Neural cell (in vitro differentiated cells): ENCODE measurements around the gene STK38. TPM values are rescaled to one million over a fixed set of nuclear protein-coding genes. Genes with fewer than 3 reads are reported as not detected.
"Not testable (repeated sequence)": the region's sequence is repeated elsewhere in the genome, so short reads cannot be mapped to it uniquely, and the experiment has no call there.

Experiments
- H2AFZ ChIP-seq: fragments of 200-600, 300-800 bp; sonication (generic), shearing (Covaris generic); 2 replicates; pipeline ENCODE4 v1.6.0; 2014; ENCODE audit warnings: low read depth, mild to moderate bottlenecking, antibody characterized with exemption, low read length, moderate library complexity
- H3F3A ChIP-seq: fragments of 200-600 bp; shearing (Covaris generic); 2 replicates; pipeline ENCODE4 v1.6.1; 2016; ENCODE audit warnings: mild to moderate bottlenecking, moderate library complexity, mixed read lengths, antibody characterized with exemption, low read length; ENCODE audit not compliant: insufficient read depth, poor library complexity, severe bottlenecking
- H3K27ac ChIP-seq: fragments of 200-600, 300-800 bp; sonication (generic), shearing (Covaris generic); 2 replicates; pipeline ENCODE4 v1.5.1; 2014; ENCODE audit warnings: mild to moderate bottlenecking, low read length, moderate library complexity
- H3K27me3 ChIP-seq: fragments of 300-800, 200-600 bp; sonication (generic), shearing (Covaris generic); 2 replicates; pipeline ENCODE4 v1.6.0; 2014; ENCODE audit warnings: mild to moderate bottlenecking, low read depth, low read length, moderate library complexity; ENCODE audit not compliant: insufficient read depth
- H3K36me3 ChIP-seq: fragments of 300-800, 200-600 bp; sonication (generic), shearing (Covaris generic); 2 replicates; pipeline ENCODE4 v1.5.1; 2014; ENCODE audit warnings: mild to moderate bottlenecking, antibody characterized with exemption, low read length, moderate library complexity; ENCODE audit not compliant: insufficient read depth
- H3K4me2 ChIP-seq: fragments of 300-800, 200-600 bp; sonication (generic), shearing (Covaris generic); 2 replicates; pipeline ENCODE4 v1.6.0; 2014; ENCODE audit warnings: mild to moderate bottlenecking, low read length
- H3K4me3 ChIP-seq: fragments of 300-800, 200-600 bp; sonication (generic), shearing (Covaris generic); 2 replicates; pipeline ENCODE4 v1.5.1; 2014; ENCODE audit warnings: mild to moderate bottlenecking, low read length, moderate library complexity
- H3K79me2 ChIP-seq: fragments of 200-600 bp; shearing (Covaris generic); replicated peaks from 2 replicates; pipeline ENCODE4 v1.6.0; 2014; ENCODE audit warnings: mild to moderate bottlenecking, low read length, moderate library complexity; ENCODE audit not compliant: insufficient read depth
- H3K9ac ChIP-seq: fragments of 300-800, 200-600 bp; sonication (generic), shearing (Covaris generic); 2 replicates; pipeline ENCODE4 v1.6.1; 2016; ENCODE audit warnings: mild to moderate bottlenecking, low read length, mixed read lengths
- H3K9me2 ChIP-seq: fragments of 200-600 bp; shearing (Covaris generic); 2 replicates; pipeline ENCODE4 v1.6.1; 2016; ENCODE audit warnings: mild to moderate bottlenecking, low read length, mixed read lengths; ENCODE audit not compliant: insufficient read depth
- H3K9me3 ChIP-seq: fragments of 200-600, 300-800 bp; sonication (generic), shearing (Covaris generic); 2 replicates; pipeline ENCODE4 v1.6.1; 2016; ENCODE audit warnings: mild to moderate bottlenecking, mixed run types, low read length, moderate library complexity, mixed read lengths
- H4K20me1 ChIP-seq: fragments of 200-600 bp; shearing (Covaris generic); 2 replicates; pipeline ENCODE4 v1.6.1; 2016; ENCODE audit warnings: mild to moderate bottlenecking, mixed run types; ENCODE audit not compliant: insufficient read depth
- EP300 ChIP-seq: fragments of 450-650 bp; conservative IDR thresholded peaks from 2 replicates; pipeline ENCODE4 v1.6.1; 2014; ENCODE audit warnings: antibody characterized with exemption, mild to moderate bottlenecking, moderate library complexity; ENCODE audit not compliant: poor library complexity, severe bottlenecking
- EZH2 ChIP-seq: fragments of 200-600, 300-800 bp; shearing (Covaris generic), sonication (generic); IDR thresholded peaks from 2 replicates; pipeline ENCODE4 v1.6.1; 2014; ENCODE audit warnings: antibody characterized with exemption, low read length, borderline replicate concordance, mild to moderate bottlenecking; ENCODE audit not compliant: insufficient read depth, poor library complexity, severe bottlenecking
- MXI1 ChIP-seq: fragments of 450-650 bp; conservative IDR thresholded peaks from 2 replicates; pipeline ENCODE4 v1.6.1; 2014; ENCODE audit warnings: antibody characterized with exemption, mild to moderate bottlenecking; ENCODE audit not compliant: poor library complexity, severe bottlenecking
- POLR2AphosphoS5 ChIP-seq: IDR thresholded peaks from 2 replicates; pipeline ENCODE4 v1.6.1; 2012
- RAD21 ChIP-seq: fragments of 450-650 bp; conservative IDR thresholded peaks from 2 replicates; pipeline ENCODE4 v1.6.1; 2014; ENCODE audit warnings: antibody characterized with exemption, mild to moderate bottlenecking, moderate library complexity
- SMC3 ChIP-seq: fragments of 450-650 bp; conservative IDR thresholded peaks from 2 replicates; pipeline ENCODE4 v1.6.1; 2014; ENCODE audit warnings: antibody characterized with exemption, mild to moderate bottlenecking, moderate library complexity; ENCODE audit not compliant: poor library complexity
- TAF1 ChIP-seq: IDR thresholded peaks from 2 replicates; pipeline ENCODE4 v1.6.1; 2012; ENCODE audit warnings: low read depth
- polyA plus RNA-seq: library from polyadenylated mRNA; depleted of rRNA; stranded (reverse); fragments of >200 nt; gene quantifications from 2 replicates; pipeline ENCODE4 v1.2.3, GENCODE V29; 2014
- TF ChIP-seq, protein P1 (sequence below): IDR thresholded peaks from 2 replicates; pipeline ENCODE4 v1.6.1; 2012; ENCODE audit warnings: borderline replicate concordance
- TF ChIP-seq, protein P2 (sequence below): fragments of 450-650 bp; IDR thresholded peaks from 2 replicates; pipeline ENCODE4 v1.5.1; 2014; ENCODE audit warnings: antibody characterized with exemption, mild to moderate bottlenecking, moderate library complexity; ENCODE audit not compliant: poor library complexity, severe bottlenecking

Gene STK38
- polyA plus RNA-seq, 1 donor from 2014 or later = 58.7 TPM

DNA sequence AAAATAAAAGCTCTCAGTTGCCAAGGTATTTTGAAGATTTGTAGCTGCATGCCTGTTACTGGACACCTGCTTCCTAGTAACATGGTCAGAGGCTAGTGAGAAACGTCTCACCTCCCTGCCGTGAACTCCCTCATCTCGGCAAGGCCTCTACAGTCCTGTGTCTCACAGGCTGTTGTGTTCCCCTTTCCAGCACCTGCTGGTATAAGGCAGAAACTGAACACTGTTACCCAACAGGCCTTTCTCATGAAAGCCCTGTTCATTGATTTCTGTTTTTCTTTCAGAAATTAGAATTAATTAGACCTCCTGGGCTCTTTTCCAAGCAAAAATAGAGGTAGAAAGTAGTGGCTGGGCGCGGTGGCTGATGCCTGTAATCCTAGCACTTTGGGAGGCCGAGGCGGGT is 29.3 kb upstream of the STK38 start:
- Histone ChIP-seq H3K4me3 (no peak overlapping the region), H2AFZ (no peak overlapping the region), H4K20me1 (no peaks in the 10 kb centered on the region), H3K36me3 (no peaks in the 10 kb centered on the region), H3K27ac (no peak overlapping the region), H3K4me2 (no peak overlapping the region), H3K79me2 (no peaks in the 10 kb centered on the region), H3K9me2 (no peaks in the 10 kb centered on the region), H3K27me3 (no peaks in the 10 kb centered on the region), H3K9me3 (no peaks in the 10 kb centered on the region), H3K9ac (no peak overlapping the region), H3F3A (no peaks in the 10 kb centered on the region)
- TF ChIP-seq SMC3 (no peak), EP300 (no peak), EZH2 (no peak), TAF1 (no peak), POLR2AphosphoS5 (no peak), MXI1 (no peak), RAD21 (no peak)
- TF ChIP-seq, protein P1, sequence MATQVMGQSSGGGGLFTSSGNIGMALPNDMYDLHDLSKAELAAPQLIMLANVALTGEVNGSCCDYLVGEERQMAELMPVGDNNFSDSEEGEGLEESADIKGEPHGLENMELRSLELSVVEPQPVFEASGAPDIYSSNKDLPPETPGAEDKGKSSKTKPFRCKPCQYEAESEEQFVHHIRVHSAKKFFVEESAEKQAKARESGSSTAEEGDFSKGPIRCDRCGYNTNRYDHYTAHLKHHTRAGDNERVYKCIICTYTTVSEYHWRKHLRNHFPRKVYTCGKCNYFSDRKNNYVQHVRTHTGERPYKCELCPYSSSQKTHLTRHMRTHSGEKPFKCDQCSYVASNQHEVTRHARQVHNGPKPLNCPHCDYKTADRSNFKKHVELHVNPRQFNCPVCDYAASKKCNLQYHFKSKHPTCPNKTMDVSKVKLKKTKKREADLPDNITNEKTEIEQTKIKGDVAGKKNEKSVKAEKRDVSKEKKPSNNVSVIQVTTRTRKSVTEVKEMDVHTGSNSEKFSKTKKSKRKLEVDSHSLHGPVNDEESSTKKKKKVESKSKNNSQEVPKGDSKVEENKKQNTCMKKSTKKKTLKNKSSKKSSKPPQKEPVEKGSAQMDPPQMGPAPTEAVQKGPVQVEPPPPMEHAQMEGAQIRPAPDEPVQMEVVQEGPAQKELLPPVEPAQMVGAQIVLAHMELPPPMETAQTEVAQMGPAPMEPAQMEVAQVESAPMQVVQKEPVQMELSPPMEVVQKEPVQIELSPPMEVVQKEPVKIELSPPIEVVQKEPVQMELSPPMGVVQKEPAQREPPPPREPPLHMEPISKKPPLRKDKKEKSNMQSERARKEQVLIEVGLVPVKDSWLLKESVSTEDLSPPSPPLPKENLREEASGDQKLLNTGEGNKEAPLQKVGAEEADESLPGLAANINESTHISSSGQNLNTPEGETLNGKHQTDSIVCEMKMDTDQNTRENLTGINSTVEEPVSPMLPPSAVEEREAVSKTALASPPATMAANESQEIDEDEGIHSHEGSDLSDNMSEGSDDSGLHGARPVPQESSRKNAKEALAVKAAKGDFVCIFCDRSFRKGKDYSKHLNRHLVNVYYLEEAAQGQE = no peak
- TF ChIP-seq, protein P2, sequence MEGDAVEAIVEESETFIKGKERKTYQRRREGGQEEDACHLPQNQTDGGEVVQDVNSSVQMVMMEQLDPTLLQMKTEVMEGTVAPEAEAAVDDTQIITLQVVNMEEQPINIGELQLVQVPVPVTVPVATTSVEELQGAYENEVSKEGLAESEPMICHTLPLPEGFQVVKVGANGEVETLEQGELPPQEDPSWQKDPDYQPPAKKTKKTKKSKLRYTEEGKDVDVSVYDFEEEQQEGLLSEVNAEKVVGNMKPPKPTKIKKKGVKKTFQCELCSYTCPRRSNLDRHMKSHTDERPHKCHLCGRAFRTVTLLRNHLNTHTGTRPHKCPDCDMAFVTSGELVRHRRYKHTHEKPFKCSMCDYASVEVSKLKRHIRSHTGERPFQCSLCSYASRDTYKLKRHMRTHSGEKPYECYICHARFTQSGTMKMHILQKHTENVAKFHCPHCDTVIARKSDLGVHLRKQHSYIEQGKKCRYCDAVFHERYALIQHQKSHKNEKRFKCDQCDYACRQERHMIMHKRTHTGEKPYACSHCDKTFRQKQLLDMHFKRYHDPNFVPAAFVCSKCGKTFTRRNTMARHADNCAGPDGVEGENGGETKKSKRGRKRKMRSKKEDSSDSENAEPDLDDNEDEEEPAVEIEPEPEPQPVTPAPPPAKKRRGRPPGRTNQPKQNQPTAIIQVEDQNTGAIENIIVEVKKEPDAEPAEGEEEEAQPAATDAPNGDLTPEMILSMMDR = no peak

DNA sequence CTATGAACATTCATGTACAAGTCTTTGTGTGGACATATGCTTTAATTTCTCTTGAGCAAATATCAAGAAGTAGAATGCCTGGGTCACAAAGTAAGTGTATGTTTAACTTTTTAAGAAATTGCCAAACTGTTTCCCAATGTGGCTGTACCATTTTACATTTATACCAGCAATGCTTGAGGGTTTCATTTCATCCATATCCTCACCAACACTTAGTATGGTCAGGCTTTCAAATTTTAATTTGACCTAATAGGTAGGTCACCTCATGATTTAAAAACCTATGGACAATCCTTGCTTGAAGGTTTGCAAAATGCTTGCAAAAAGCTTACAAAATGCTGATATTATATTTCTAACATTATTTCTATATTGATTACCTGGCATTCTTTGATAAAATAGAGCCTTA is 27.4 kb upstream of the STK38 start:
- Histone ChIP-seq H3K27ac (no peak overlapping the region), H3F3A (no peaks in the 10 kb centered on the region), H3K9me2 (no peaks in the 10 kb centered on the region), H3K9ac (no peak overlapping the region), H3K4me3 (no peak overlapping the region), H3K9me3 (no peaks in the 10 kb centered on the region), H2AFZ (no peak overlapping the region), H3K27me3 (no peaks in the 10 kb centered on the region), H3K79me2 (no peaks in the 10 kb centered on the region), H3K4me2 (no peak overlapping the region), H3K36me3 (no peaks in the 10 kb centered on the region), H4K20me1 (no peaks in the 10 kb centered on the region)
- TF ChIP-seq POLR2AphosphoS5 (no peak), EP300 (no peak)
- TF ChIP-seq, protein P1 = no peak

DNA sequence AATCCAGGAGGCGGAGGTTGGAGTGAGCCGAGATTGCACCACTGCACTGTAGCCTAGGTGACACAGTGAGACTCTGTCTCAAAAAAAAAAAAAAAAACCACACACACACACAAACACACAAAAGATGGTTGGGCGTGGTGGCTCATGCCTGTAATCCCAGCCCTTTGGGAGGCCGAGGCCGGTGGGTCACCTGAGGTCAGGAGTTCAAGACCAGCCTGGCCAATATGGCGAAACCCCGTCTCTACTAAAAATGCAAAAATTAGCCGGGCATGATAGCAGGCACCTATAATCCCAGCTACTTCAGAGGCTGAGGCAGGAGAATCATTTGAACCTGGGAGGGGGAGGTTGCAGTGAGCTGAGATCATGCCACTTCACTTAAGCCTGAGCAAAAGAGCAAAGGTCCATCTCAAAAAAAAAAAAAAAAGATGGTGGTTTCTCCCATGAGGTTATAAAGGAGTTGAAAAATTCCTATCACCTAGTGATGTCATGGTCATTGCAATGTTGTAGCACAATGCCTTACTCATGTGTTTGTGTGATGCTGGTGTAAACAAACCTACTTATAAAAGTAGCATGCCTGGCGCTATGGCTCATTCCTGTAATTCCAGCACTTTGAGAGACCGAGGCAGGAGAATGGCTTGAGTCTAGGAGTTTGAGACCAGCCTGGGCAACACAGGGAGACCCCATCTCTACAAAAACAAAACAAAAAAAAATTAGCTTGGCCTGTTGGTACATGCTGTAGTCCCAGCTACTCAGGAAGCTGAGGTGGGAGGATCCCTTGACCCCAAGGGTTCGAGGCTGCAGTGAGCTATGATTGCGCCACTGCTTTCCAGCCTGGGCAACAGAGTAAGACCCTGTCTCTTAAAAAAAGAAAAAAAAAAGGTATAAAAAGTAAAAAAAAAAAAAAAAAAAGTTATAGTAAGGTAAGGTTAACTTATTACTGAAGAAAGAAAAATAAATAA is 25.4 kb upstream of the STK38 start:
- H3K4me2 ChIP-seq, H3K27me3 ChIP-seq, H2AFZ ChIP-seq, H3K79me2 ChIP-seq, H3K9me2 ChIP-seq, H3K4me3 ChIP-seq, H3K27ac ChIP-seq, H3K36me3 ChIP-seq, H4K20me1 ChIP-seq, H3K9me3 ChIP-seq, H3K9ac ChIP-seq, H3F3A ChIP-seq: not testable (repeated sequence)
